ENCODE measurements around the gene EHHADH.

The EHHADH gene

DNA sequence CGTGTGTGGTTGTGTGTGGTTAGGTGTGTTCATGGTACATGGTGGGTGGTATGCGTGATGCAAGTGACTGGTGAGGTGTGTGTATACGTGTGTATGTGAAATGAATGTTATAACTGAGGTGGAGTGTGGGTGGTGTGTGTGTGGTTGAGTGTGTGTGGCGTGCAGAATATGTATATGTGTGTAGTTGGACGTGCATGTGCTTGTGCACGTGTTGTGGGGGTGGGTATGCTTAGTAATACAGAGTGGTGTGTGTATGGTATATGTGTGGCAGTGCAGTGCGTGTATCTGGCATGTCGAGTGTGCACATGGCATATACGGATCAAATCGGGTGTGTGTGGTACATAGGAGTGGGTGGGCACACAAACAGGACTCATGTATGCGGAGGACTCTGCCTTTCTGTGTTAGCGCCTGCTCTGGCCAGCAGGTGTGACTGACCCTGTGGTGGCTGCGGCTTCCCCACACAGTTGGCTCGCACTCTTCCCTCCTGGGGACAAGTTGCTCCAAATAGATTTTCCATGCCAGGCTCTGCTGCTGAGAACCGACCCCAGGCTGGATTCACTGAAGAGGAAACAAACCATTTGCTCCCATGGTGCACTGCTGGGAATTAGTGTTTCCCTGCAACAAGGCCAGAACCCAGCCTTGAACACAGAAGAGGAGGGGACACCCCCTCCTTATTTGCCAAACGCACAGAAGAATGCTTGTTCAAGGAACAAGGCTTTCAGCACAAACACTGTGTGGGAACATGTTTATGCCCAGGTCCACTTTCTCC lies 99.8 kb downstream of the EHHADH start:
- DNase-seq (ENCODE audit: extremely low read depth, insufficient read length): no peak
- TF ChIP-seq, protein P1, sequence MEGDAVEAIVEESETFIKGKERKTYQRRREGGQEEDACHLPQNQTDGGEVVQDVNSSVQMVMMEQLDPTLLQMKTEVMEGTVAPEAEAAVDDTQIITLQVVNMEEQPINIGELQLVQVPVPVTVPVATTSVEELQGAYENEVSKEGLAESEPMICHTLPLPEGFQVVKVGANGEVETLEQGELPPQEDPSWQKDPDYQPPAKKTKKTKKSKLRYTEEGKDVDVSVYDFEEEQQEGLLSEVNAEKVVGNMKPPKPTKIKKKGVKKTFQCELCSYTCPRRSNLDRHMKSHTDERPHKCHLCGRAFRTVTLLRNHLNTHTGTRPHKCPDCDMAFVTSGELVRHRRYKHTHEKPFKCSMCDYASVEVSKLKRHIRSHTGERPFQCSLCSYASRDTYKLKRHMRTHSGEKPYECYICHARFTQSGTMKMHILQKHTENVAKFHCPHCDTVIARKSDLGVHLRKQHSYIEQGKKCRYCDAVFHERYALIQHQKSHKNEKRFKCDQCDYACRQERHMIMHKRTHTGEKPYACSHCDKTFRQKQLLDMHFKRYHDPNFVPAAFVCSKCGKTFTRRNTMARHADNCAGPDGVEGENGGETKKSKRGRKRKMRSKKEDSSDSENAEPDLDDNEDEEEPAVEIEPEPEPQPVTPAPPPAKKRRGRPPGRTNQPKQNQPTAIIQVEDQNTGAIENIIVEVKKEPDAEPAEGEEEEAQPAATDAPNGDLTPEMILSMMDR (IDR thresholded peaks at IDR 0.05; ENCODE audit: insufficient read depth, low read length, poor library complexity, severe bottlenecking): no peak
- no peaks in the 10 kb centered on the region for H3K36me3 ChIP-seq (ENCODE audit: control insufficient read depth, insufficient read depth, low read length)
- peaks cover 3% of the 10 kb centered on the region for H3K27me3 ChIP-seq (replicated peaks; ENCODE audit: control insufficient read depth, insufficient read depth, low read length)
- no peak overlapping the region for H3K4me3 ChIP-seq (replicated peaks; ENCODE audit: low read depth, low read length)

DNA sequence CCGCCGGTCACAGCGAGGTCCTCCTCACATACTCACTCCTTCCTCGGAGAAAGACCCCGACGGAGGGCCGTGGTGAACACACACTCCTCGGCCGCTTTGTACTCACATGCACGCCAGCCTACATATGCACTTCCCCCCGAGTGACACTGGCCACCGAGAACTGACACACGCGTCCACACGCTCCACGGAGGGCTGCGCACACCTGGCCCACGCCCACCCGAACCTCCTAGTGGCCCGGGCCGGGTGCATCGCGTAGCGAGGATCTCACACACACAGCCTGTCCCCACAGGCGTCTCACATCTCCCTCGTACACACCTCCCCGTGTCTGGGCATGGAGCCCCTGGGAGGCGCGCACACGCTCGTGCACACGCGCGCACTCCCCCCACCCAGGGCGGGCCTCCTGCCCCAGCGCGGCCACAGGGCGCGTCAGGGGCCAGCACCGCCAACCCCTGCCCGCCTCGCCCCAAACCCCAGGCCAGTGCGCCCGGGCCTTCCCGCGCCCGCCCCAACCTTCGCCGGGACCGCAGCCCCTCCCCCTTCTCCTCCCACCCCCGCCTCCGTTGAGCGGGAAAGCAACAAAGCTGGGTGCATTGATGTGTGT lies 100.6 kb downstream of the EHHADH start:
- H3K4me3 ChIP-seq (replicated peaks; ENCODE audit: low read depth, low read length): peak overlapping the region; percentile 51
- TF ChIP-seq, protein P1 (IDR thresholded peaks at IDR 0.05; ENCODE audit: insufficient read depth, low read length, poor library complexity, severe bottlenecking): no peak
- DNase-seq (ENCODE audit: extremely low read depth, insufficient read length): no peak
- no peaks in the 10 kb centered on the region for H3K36me3 ChIP-seq (ENCODE audit: control insufficient read depth, insufficient read depth, low read length)
- H3K27me3 ChIP-seq (replicated peaks; ENCODE audit: control insufficient read depth, insufficient read depth, low read length): peaks cover 3% of the 10 kb centered on the region

DNA sequence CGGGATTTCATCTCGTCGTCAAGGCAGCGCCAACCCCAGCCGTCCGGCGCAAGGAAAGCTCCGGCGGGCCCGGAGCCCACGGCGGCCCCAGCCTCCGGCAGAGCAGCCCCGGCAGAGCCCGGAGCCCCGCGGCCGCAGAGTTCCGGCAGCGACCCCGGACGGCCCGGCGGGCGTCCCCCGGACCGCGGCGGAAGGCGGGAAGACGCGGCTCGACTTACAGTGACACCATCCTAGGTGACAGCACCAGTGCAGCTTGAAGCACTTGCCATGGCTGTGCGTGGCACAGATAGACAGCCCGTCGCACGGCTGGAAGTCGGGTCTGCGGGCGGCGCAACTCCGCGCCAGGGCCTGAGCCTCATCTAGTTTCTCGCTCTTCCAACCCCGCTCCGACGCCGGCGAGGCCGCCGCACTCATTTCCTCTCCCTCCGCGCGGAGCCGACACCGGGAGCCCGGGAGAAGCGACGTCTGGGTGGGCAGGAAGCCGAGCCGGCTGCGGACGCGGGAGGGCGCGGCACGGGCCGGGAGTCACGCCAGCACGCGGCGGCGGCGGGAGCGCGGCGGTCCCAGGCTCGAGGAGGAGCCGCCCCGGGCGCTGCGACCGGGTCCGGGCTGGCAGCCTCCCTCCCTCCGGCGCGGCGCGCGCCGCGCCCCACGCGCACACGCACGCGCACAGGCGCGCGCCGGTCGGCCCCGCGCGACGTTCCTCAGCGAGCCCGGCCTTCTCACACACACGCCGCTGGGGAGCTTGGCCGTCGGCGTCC lies 101.3 kb downstream of the EHHADH start, which contains the start of gene C3orf70:
Gene C3orf70 (minus strand): TSS at position 651 of the 761 bp plus-strand sequence. CDS start 237 bp downstream, at position 414.
- peaks cover 3% of the 10 kb centered on the region for H3K27me3 ChIP-seq (replicated peaks; ENCODE audit: control insufficient read depth, insufficient read depth, low read length)
- no peaks in the 10 kb centered on the region for H3K36me3 ChIP-seq (ENCODE audit: control insufficient read depth, insufficient read depth, low read length)
- peak; percentile 44 for DNase-seq (ENCODE audit: extremely low read depth, insufficient read length)
- H3K4me3 ChIP-seq (replicated peaks; ENCODE audit: low read depth, low read length): peak within 1 kb of the TSS; percentile 51
- TF ChIP-seq, protein P1 (IDR thresholded peaks at IDR 0.05; ENCODE audit: insufficient read depth, low read length, poor library complexity, severe bottlenecking): no peak

DNA sequence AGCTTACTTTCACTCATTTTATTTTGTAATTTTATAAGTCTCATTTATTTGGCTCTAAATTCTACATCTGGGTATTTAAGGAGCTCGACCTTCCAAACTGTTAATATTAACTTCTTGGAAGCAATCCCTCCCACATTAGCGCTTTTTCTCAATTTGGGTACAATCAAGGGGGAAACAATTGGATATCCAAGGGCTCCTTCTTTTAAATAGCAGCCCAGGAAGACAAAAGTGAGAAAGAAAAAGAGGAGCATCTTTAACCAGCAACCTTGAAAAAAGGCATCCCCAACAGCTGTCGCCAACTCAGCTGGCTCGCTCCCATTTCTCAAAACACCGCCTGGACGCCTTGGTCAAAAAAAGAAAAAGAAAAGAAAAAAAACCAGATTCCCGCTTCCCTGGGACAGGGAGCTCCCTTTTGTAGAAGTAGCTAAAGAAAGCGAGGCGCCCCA lies 101.9 kb downstream of the EHHADH start:
- Histone ChIP-seq H3K4me3 (replicated peaks; ENCODE audit: low read depth, low read length) (no peak overlapping the region), H3K36me3 (ENCODE audit: control insufficient read depth, insufficient read depth, low read length) (no peaks in the 10 kb centered on the region), H3K27me3 (replicated peaks; ENCODE audit: control insufficient read depth, insufficient read depth, low read length) (peaks cover 3% of the 10 kb centered on the region)
- DNase-seq (ENCODE audit: extremely low read depth, insufficient read length): no peak
- TF ChIP-seq, protein P1 (IDR thresholded peaks at IDR 0.05; ENCODE audit: insufficient read depth, low read length, poor library complexity, severe bottlenecking): no peak

DNA sequence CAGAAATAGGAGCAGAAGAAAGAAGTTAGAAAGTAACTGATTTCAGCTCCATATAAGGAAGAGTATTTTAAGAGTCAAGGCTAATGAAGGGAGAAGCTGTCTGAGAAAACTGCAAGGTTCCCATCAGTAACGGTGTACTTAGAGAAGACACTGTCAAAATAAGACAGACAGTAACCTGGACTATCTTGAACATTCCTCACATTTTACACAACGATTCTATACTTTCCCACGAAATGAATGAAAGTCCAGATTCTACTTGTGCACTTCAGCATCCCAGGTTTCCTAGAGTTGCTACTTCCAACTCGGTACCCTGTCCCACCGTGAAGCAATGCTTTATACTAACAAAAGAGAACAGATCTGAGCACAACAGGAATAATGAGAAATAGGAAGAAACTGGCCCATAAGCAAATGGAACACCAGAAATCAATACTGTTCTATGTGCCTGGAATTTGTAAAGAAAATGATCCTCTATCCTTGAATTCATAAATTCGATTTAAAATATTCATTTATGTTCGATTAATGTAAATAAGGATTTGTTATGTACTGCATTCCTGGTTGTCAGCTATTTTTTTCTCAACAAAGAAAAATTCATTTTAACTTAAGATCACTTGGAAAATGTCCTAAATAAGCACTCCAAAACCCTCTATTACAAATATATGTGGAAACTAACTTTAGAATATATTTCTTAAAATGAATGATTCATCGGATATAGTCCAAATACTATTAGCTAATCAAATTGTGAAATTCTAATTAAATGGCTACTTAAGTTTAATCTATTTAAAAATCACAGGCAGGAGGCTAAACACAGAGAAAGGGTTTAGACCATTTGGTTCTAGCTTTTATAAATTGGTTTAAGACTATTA lies 102.5 kb downstream of the EHHADH start:
- H3K4me3 ChIP-seq (replicated peaks; ENCODE audit: low read depth, low read length): no peak overlapping the region
- peaks cover 3% of the 10 kb centered on the region for H3K27me3 ChIP-seq (replicated peaks; ENCODE audit: control insufficient read depth, insufficient read depth, low read length)
- no peak for DNase-seq (ENCODE audit: extremely low read depth, insufficient read length)
- TF ChIP-seq, protein P1 (IDR thresholded peaks at IDR 0.05; ENCODE audit: insufficient read depth, low read length, poor library complexity, severe bottlenecking): no peak
- H3K36me3 ChIP-seq (ENCODE audit: control insufficient read depth, insufficient read depth, low read length): no peaks in the 10 kb centered on the region

All from GM06990 (cell line).